Activated T-cell treated with anti-CD3 and anti-CD28 coated beads, Interleukin-2, amount 50 U/mL, for 1 hour (primary cell): Measurements from ENCODE around the gene ATXN8OS.
"Not testable (repeated sequence)": the region's sequence is repeated elsewhere in the genome, so short reads cannot be mapped to it uniquely, and the experiment has no call there.

ENCODE experiments used
- DNase-seq: peaks from one replicate; pipeline ENCODE4 v3.0.0-alpha.2; 2020

The ATXN8OS gene

DNA sequence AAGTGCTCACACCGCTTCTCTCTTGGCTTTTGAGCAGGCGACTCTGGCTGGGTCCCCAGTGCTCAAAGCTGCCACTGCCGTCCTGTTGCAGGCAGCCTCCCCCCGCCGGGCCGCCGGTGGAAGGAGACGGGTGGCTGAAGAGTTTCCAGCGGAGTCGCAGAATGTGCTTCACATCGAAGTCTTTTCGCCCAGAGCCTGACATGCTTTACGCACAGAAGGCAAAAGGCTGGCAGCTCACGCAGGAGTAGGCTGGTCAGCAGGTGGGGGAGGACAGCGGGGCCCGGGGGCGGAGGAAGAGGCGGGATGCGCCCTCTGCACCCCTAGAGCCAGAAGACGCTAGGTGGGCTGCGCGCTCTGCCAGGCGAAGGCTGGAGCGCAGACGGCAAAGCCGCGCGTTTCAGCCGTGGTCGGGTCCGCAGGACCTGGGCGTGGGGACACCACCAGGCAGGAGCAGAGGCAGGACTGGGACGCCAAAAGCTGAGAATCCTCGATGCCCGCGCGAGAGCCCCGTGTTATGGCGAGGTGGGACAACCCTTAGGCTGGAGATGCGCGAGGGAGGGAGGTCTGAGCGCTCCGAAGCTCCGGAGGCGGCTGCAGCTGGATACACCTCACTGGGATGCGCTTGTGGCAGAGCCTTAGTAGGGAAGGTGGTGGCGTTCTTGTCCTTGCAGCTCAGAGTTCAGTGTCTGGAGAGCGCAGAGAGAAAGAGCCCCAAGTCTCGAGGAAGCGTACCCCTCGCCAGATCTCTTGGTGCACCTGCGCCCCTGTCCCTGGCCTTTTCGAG, at the start of gene ATXN8OS:
Gene ATXN8OS (plus strand): TSS at position 329 of the 784 bp plus-strand sequence.
- DNase-seq: no peak

DNA sequence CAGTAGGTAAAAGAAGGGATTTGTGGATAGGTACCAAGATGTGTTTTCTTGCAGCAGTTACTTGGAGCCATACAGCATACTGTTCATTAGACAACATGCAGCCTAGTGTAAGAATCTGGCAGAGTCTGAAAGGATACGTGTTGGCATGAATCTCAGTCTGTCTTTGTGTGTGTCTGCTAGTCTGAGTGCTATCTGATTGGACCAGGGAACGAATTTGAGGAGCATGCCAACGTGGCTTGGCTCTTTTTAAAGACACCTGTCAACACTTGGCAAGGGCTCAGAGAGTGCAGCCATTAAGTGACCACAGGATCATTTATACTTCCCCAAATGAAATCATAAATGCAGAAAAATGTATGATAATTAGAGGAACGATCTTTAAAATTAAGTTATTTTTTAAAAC, 27.6 kb upstream of the ATXN8OS start:
- no peak for DNase-seq

DNA sequence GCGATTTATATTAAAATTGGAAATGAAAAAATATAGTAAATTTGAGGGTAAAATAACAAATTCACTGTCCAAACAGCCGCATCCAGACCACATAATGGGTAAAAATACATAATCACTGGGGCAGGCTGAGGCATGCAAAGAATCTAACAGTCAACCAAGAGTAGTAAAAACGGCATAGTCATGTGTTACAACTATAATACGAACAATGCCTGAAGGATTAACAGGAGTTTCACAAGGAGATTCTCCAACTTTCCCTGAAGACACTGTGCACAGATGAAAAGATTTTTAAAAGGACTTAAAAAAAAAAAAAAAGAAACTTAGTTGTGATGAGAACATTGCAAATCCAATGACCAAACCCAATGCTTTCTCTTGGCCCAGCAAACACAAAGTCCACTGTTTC, 20.4 kb upstream of the ATXN8OS start:
- no peak for DNase-seq

DNA sequence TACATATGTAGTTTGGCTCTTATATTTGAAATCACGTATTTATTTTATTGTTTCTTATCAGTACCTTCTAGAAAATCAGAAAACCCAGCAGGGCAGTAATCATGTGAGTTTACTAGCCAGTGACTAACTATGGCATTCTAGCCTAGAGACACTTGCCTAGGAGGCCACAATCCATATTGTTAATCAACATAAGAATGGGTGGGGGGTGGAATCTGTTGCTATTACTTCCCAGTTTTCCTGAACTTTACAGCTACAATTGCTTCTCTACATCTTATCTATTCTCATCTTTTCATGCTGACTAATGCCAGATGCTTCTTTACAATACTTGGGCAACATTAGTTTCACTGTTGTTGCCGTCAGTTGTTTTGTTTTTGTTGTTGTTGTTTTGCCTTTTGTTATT, 18.7 kb upstream of the ATXN8OS start:
- no peak for DNase-seq

DNA sequence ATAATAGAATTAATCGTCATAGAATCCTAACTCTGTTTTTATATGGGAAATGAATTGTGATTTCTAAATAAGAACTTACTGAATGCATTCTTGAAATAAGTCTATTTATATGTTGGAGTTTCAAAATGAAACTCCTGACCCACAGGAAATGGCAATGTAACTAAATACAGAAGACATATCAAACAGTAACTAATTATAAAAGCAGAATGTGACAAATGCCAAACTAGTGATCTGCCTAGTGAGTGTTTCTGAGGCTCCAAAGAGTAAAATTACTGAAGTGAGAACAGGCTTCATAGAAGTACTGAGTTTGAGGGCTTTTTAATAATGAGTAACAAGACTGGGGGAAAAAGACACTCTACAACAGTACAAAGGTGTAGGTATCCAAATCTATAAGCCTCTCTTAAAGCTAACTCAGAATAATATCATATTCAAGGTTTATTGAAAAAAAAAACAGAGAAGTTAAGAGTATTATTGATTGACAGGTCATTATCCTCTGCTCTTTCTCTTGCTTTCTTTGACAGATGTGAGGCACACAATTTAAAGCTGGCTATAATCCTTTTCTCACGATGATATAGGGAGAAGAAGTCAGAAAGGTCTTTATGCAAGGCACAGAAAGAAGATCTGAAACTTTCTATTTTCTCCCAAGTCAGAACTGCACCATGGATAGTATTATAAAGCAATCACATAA, 17.4 kb upstream of the ATXN8OS start:
- no peak for DNase-seq

DNA sequence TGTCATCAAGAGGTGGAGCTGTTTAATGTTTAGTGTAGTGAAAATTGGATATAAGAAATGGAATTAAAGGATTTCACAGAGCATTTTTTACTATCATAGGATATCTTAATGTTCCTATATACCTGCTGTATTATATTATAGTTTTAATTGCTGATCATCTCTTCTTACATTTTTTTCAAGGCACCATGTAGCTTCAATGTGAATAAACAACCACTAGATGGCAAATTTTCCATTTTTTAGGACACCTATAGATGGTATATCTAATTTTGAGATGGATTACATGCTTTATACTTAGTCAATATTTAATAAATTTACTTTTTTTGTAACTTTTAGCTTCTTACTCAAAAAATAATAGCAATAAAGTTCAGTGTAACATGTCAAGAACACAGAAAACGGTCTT, 9.0 kb upstream of the ATXN8OS start:
- no peak for DNase-seq

DNA sequence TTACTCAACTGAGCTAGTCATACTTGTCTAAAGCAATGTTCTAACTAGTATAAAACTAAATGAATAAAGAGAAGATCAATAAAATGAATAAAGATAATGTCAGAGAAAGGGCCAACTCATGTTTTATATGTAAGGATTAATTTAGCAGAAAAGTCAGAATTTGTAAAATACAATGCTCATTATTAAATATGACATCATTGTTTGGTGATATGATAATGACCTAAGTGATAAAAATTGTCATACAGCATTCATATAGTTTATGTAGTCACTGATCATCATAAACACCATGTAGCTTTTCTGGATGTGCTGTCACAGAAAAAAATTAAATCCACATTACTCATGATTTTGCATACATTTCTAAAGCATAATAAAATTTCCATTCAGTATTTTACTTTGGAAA, 3.1 kb upstream of the ATXN8OS start:
- DNase-seq: no peak

DNA sequence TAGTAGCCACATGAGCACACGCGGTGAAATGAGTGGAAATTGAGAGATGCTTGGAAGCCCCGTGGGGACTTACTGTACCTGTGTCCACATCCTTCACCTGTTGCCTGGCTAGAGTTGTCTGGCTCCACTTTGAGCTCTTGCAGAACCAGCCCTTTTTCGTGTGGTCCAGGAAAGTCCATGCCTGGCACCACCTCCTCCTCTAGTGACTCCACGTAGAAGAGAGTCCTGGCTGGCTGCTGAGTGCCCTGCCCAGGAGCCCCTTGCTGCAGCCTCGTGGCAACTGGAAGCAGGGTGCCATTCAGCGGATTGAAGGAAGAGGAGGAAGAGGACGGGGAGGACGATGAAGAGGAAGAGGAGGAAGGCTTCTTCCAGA, 515 bp upstream of the ATXN8OS start:
- no peak for DNase-seq

DNA sequence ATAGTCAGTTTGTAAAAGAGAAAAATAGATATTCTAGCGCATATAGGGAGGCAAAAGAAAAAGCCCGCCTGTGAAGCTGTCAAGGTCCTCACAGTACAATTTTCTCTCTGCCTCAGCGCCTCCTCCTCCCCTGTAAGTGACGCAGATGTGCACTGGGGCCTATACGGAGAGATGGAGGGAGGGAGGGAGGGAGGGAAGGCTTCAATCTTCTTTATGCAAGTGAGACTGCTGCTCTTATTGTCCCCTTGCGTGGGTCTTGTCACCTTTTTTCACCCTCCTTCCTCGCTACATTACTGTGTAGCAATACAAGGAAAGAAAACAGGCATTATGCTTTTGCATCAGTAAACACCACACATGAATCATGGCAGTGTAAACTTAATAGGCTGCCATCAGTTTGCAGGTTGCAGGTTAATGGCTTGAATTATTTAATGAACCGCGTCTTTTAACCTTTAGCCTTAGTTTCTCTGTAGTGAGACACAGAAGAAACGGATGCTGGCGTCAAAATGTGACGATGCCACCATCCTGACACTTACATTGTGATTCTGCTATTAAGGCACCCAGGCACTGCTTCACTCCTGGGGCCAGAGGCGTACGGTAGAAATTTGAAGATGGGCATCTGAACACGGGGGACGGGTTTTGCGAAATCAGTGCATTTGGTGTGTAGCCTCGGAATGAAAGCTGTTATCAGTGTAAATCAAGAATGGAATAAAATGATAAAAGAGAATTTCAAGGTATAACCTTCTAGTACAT, 905 bp downstream of the ATXN8OS start, which contains the start of gene KLHL1:
Gene KLHL1 (minus strand): TSS at position 97 of the 750 bp plus-strand sequence. CDS start 753 bp downstream, outside the sequence.
- DNase-seq: no peak

DNA sequence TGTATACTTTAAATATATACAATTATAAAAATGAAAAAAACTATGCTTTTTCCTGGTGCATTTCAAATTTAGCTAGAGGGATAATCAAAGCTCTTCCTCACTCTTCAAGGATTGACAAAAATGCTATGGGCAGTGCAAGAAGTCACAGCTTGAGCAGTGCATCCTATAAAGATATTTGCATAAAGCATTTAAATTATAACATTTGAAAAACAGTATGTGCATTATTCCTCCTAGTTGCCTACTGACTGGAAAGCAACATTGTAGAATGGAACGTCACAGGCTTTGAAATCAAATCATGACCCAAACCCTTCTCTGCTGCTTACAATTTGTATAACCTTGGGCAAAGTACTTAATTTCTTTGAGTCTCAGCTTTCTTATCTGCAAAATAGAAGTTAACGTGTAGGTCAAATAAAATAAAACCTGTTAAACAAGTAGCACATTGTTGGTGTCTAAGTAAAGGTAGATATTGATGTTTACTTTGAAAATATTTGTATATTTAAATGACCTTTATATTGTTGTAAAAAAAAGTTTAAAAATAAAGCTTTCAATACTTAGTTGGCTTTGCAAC, 9.8 kb downstream of the ATXN8OS start:
- DNase-seq: no peak

DNA sequence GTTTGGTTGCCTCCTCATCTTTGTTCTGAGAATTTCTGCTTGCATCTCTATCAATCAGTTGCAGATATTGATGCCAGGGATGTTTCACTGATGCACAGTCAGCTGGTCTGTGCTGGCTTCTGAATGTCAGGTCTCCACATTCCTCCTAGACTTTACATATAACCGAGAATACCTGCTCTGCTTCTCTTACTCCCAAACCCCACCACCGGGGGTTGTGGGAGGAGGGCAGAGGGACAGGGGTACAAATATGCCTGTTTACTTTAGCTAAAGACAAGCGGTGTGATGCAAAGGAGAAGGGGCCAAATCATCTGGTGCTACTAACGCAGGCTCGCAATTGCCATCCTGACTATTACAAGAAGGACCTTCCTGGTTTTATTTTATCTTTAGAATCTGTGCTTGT, 18.1 kb downstream of the ATXN8OS start:
- no peak for DNase-seq

DNA sequence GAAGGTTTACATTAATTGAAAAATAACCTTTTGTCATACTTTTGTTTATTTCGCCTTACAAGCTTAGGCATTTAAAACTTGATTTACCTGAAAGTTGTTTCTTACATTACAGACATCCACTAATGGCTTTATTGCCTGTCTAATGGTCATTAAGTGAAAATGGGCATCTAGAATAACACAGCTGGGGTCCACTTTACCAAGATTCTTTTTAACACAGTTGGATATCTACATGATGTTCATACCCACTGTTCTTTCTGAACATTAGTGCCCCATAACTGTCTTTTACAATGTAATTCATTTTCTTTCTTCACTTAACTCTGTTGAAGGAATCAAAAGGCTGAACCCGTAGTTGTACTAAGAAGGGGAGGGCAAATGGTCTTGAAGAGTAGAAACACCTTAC, 20.5 kb downstream of the ATXN8OS start:
- DNase-seq: no peak

DNA sequence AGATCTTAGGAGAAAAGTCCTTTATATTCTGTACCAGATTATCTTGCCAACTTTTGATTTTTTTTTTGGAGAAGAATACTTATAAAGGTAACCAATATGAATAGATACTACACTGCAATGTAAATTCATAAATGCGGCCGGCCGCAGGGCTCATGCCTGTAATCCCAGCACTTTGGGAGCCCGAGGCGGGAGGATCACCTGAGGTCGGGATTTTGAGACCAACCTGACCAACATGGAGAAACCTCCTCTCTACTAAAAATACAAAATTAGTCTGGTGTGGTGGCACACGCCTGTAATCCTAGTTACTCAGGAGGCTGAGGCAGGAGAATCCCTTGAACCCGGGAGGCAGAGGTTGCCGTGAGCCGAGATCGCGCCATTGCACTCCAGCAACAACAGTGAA, 35.0 kb downstream of the ATXN8OS start:
- DNase-seq: not testable (repeated sequence)

DNA sequence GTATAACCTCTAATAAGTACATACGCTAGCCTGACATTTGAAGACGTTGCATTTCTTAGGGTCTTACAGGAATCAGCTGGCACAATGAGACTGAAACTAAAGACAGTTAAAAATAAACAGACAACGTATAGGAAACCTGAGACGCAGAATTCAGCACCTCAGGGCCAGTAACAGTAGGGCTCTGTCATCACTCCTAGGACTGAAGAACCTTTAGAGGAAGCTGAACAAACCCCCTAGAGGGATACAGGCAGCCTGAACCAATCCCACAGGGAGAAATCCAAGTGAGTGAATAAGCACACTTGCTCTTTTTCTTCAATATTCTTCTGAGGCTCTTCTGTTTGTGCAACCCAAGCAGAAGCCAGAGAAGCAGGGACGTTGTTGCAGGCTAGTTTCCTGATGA, 54.5 kb downstream of the ATXN8OS start:
- no peak for DNase-seq

DNA sequence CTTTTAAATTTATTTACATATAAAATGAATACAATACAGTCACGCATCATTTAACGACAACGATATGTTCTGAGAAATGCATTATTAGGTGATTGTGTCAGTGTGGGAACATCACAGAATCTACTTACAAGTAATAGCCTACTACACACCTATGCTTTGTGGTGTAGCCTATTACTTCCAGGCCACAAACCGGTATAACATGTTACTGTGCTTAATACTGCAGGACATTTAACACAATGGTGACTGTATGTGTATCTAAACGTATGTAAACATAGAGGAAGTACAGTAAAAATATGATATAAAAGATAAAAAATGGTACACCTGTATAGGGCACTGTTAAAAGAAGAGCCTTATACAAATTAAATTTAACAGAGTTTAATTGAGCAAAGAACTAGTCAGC, 63.1 kb downstream of the ATXN8OS start:
- DNase-seq: no peak

DNA sequence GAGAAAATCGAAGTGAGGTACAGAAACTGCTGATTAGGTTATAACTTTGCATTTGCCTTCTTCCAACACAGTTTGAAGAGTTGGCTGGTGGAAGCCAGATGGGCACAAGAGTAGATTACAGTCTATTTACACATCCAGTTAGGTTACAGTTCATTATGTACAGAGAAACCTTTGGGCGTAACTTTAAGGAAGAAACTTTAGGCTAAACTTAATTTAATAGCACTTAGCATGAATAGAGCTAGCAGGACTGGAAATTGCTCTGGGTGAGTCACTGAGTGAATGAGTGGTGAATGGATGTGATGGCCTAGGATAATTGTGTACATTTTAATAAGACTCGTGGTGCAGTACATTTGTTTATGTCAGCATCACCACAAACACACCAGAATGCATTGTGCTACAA, 63.5 kb downstream of the ATXN8OS start:
- DNase-seq: no peak

DNA sequence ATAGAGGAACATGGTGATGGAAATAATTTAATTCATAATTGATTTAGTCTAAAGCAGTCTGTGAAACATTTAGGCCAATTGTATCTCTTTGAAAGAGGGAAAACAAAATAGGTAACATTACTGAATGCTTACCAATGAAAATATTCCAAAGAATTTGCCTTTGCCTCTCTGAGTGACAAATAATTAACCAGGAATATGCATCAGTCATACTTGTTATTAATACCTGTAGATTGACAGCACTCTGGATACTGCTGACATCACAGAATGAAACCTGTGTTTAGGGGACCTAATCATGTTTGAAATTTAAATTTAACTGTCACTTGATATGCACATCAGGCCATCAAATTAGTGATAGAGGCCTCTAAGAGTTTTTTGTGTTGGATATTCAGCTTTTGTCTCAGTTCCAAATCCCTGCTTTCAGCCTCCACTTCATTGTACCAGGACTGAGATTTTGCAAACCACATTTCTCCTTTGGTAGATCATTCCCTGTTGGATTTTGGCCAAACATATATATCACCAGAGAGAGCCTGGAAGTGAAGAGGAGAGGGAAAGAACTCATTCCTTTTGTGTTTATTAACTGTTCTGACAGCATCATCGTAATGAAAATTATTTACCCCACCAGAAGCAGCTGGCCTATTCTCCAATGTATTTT, 65.4 kb downstream of the ATXN8OS start:
- no peak for DNase-seq

DNA sequence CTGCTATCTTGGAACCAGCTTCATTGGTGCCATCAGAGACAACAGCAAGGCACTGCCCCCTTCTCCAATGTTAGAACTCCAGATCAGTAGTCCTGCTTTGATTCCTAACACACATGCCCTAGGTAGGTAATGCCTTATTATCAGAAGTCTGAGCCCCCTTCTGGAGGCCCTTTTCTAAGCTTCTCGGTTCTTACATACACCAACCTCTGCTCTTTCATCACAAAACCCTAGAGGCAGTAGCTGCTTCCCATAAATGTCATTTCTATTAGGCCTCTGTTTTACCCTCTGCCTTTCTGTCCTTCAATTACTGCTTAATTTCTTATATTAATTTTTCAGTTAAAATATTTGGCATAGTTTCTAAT, 66.0 kb downstream of the ATXN8OS start:
- DNase-seq: no peak

DNA sequence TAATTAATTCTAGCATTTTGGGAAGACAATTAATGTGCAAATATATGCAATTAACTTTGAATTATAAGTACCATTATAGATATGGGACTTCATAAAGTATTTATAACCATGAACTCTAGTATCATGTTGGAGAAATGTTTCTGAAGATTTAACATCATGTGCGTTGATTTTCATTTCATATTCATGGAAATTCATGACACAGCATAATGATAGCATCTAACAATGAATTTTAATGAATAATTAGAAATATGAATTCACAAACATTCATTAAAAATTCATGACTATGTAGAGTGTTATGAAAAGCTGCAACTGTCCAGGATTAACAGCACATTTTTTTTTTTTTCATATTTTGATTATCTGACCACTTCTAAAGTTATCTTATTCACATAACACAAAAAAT, 70.7 kb downstream of the ATXN8OS start:
- DNase-seq: no peak
